HK-2 (cell line): Measurements from ENCODE around the gene BEX3.
"Not testable (repeated sequence)": the region's sequence is repeated elsewhere in the genome, so short reads cannot be mapped to it uniquely, and the experiment has no call there.

Experiments used
- DNase-seq: peaks from one replicate; pipeline ENCODE4 v3.0.0-alpha.2; 2018; ENCODE audit not compliant: unreplicated experiment

BEX3 gene

DNA sequence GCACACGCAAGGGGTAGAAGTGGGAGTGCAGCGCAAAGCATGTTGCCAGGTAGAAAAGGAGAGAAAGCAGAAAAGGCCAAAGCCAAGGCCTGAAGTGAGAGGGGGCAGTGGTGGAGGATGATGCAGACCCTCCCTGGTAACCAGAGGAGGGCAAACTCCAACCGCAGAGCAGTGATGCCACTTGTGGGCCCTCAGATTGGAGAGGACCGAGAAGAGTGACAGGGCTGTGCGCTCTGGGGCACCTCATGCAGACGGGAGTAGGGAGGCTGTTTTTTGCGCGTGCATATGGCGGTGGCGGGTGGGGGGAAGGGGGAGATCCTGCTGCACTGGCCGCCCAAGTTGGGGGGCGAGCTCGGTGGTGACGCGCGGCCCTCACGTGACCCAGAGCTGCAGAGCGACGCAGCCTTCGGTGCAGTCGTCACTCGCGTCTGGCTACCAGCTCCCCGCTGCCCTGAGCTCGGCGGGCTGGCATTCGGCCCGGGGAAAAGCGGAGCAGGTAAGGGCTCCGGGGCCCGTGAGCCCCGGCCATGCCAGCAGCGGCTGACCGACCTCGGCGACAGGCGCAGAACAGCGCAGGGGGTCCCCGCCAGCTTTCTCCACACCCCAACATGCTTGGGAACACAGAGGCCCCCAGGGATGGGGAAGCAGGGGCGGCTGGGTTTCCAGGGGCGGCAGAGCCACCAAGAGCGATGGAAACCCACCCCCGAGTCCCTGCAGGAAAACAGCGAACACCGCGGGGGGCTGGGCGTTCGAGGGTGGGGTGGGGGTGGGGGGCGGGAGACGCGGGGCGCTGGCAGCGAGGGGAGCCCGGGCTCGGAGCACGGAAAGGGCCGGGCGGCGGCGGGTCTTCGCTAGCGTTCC lies at the start of gene BEX3:
Gene BEX3 (plus strand): TSS at position 421 of the 861 bp plus-strand sequence. CDS start 984 bp downstream, outside the sequence.
- DNase-seq, result peak; percentile 47

- no peak for DNase-seq
Measured at GRCh38 chrX:103329991-103330390, 46.3 kb upstream of the BEX3 start, which contains the start of gene TCEAL7. TCEAL7 (plus strand) TSS chrX:103330239; CDS start chrX:103331404, 1,165 bp downstream.

- DNase-seq, result no peak
Measured at GRCh38 chrX:103330681-103331288, 45.6 kb upstream of the BEX3 start.

- DNase-seq, result no peak
Measured at GRCh38 chrX:103338663-103339062, 37.7 kb upstream of the BEX3 start.

GRCh38 chrX:103343105-103343504 lies 33.2 kb upstream of the BEX3 start:
- DNase-seq, result peak; percentile 15

- no peak for DNase-seq
Measured at GRCh38 chrX:103344606-103345005, 31.7 kb upstream of the BEX3 start.

DNA sequence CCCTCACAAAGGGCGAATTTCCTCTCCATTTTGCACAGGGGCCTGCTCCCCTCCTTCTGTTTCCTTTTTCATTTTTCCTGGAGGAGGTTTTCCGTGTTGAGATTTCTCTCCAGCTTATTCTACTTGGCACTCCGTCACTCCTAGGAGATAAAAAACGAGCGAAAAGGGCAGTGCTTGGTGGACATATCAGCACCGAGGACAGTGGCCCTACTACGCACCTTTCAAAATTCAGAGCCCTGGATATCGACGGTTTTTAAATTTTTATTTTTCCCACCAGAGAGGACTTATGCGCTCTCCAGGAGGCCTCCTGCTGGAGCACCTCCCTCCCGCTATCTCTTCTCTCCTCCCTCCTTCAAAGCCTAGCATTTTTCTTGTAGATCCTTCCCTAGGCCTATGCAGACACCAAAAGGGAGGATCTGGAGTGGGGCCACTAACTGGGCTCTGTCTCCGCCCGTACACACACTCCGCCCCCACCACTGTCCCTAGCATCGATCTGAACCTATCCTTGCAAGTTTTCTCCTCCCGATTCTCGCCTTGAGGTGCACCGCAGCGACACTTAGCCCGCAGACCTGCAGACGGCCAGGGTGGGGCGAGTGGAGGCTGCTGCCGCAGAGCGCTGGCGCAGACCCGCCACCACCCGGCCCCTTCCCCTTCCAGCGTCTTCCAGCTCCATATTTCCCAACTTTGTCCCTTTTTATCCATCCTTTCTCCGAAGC lies 28.5 kb upstream of the BEX3 start:
- no peak for DNase-seq

DNA sequence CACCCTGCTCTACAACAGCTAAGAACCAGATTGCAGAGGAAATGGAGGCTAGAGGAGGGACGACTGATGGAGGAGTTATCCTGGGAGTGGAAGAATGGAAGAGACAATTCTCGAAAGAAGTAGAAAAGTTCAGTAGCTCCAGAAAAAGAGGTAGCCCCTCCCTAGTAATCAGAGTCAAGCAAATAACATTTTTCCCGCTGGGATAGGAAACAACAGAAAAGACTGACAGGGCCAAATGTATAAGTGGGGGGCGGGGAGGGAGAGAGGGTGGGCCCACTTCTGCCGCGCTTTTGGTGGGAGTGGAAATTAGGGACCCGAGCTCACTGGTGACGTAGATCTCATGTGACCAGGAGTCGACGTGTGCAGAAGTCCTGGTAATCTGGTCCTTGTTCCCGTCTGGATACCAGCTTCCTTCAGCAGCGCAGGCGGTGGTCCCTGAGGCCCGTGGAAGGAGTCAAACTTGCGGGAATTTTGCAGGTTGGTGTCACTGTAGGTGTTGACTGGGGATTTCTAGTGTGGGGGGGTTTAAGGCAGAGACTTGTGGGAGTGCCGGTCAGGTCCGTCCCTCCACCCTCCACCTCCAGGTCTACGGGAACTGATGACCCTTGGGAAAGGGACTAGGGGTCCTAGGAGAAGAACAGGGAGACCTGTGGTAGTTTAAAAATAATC lies 20.1 kb upstream of the BEX3 start, which contains the start of gene TCEAL9:
Gene TCEAL9 (plus strand): TSS at position 377 of the 669 bp plus-strand sequence. CDS start 1,179 bp downstream, outside the sequence.
- DNase-seq, result peak; percentile 55

- peak; percentile 21 for DNase-seq
Measured at GRCh38 chrX:103356858-103357257, 19.5 kb upstream of the BEX3 start.

GRCh38 chrX:103357871-103358270 lies 18.5 kb upstream of the BEX3 start:
- no peak for DNase-seq

DNA sequence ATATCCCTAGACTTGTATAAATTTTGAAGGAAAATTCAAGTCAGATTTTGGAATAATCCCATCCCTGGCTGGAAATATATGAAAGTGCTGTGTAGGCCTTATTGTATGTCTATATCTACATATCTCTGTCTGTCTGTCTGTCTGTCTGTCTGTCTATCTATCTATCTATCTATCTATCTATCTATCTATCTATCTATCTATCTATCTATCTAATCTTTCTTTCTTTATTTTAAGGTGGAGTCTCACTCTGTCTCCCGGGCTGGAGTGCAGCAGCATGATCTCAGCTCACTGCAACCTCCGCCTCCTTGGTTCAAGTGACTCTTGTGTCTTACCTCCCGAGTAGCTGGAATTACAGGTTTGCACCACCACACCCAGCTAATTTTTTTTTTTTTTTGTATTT lies 16.7 kb upstream of the BEX3 start:
- DNase-seq, result not testable (repeated sequence)

DNA sequence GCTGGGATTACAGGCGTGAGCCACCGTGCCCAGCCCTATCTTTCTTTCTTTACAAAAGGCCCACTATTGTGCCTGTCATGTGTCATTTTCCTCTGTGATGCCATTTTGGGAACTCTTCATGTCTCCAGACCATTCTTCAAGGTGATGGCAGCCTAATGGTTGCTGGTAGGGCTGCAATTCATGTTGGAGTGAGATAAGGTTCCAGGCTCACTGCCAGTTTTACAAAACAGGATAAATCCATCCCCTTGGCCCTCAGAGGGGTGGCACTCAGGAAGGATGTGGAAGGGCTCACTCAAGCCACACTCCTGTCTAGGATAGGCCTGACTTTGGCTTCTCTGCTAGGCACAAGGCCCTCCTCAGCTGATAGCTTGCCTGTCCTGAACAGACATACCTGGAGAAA lies 16.2 kb upstream of the BEX3 start:
- DNase-seq, result no peak

DNA sequence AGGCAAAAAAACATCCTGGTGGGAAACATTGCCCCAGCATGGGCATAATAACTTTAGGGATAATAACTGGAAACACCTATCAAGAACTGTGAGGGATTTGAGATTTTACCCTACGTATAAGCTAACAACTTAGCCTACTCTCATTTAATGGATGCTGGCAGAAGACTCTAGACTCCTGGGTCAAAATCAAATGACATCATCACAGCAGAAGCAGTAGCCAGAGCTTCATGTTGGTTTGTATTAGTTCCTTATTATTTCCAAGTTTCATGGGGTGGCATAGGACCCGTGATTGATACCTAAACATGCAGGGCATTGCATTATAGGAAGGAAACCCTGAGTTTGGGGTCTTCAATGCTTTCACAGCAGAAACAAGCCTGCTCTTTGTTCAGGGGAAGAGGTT lies 15.4 kb upstream of the BEX3 start:
- no peak for DNase-seq

GRCh38 chrX:103361798-103362197 lies 14.5 kb upstream of the BEX3 start:
- no peak for DNase-seq

DNA sequence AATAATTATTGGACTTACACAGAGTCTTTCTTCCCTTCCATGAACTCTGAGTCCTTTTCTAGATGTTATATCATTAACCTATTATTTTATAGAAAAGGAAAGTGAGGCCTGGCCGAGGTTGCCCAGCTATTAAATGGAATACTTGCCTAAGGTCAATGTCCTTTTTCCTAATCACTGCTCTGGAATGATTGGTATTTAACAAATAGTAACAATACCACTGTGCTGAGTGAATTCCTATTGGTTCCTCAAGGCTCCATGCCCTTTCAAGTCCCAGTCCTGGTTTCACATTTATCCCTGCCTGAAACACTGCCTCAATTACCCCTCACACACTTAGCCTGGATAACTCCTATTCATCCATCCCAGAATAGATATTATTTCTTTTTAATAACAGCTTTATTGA lies 13.9 kb upstream of the BEX3 start:
- DNase-seq, result no peak

- DNase-seq, result no peak
Measured at GRCh38 chrX:103363046-103363445, 13.3 kb upstream of the BEX3 start.

DNA sequence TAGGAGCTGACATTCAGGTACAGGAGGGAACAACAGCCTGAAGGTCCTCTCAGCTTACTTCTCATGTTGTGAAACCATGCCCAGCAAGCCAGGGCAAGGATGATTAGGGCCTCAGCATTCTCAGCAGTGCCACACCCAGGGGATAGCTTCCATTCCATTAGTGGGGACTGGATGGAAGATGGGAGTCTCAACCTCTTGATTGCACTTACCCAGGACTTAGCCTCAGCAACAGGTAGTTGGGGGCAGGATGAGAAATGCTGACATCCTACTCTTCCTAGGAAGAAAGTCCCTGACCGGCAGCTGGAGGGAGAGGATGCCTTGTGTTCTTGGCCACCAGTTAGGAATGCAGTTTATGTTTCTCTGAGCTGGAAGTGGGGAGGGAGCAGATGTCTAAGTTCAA lies 8.8 kb upstream of the BEX3 start:
- no peak for DNase-seq

- no peak for DNase-seq
Measured at GRCh38 chrX:103369479-103369878, 6.9 kb upstream of the BEX3 start.

DNA sequence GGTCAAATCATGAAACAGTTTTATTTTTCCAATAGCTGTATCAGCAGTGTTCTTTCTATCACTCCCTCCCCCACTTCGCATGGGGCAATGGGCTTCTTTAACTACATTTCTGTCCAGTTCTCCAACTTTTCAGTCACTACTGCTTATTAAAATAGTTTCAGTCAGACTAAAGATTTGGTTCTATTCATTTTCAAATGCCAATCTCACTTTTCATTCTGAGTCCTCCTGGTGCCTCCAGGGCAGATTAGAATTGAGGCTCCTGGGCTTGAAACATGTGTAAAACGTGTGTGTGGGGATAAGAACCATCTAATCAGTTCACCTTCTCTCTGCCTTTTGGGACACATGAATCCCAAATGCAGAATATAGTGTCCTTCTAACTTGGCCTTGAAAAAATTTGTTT lies 3.5 kb upstream of the BEX3 start:
- no peak for DNase-seq

- no peak for DNase-seq
Measured at GRCh38 chrX:103373581-103373980, 2.8 kb upstream of the BEX3 start.

DNA sequence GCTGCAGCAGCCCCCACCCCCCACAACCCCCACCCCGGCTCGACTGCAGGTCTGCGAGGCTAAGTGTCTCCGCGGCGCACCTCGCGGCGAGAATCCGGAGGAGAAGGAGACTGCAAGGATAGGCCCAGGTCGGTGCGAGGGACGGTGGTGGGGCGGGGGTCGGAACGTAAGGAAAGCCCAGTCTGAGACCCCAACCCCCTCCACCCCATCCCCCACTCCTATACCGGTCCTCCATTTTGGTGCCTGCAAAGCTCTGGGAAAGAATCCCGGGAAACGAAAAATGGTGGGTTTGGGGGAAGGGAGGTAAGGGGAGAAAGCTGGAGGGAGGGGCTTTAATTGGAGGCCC lies 614 bp downstream of the BEX3 start:
- no peak for DNase-seq

DNA sequence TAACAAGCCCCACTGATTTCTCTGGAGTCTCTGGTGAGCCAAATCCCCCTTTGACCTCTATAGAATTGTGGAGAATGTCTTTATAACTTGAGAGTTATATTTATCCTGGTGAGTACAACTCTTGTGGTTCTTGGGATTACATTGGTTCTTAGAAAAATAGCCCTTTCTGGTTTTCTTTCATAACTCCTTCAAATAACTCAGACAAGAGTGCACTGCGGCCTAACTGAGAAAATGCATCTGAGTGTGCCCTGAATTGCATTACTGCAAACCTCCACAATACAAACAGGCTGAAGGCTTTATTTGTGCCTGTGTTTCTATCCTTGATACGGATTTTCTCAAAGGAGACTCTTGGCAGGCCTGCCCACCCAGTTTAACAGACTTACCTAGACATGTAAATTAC lies 2.7 kb downstream of the BEX3 start:
- DNase-seq, result no peak
